GM06990 (cell line): ENCODE results near the gene FBXO24.

Source experiments
- DNase-seq: peaks from one replicate; pipeline ENCODE4 v3.0.0-alpha.2; 2011; ENCODE audit not compliant: insufficient read length; ENCODE audit errors: extremely low read depth
- H3K27me3 ChIP-seq: replicated peaks from 2 replicates; pipeline ENCODE4 v1.6.0; 2011; ENCODE audit warnings: low read length; ENCODE audit not compliant: control insufficient read depth, insufficient read depth
- H3K36me3 ChIP-seq: 2 replicates; pipeline ENCODE4 v1.5.1; 2011; ENCODE audit warnings: low read length; ENCODE audit not compliant: control insufficient read depth, insufficient read depth
- H3K4me3 ChIP-seq: replicated peaks from 2 replicates; pipeline ENCODE4 v1.5.1; 2011; ENCODE audit warnings: low read depth, mild to moderate bottlenecking, control low read depth, low read length
- TF ChIP-seq, protein P1 (sequence below): IDR thresholded peaks from 2 replicates; pipeline ENCODE4 v1.5.1; 2011; ENCODE audit warnings: low read length, control low read depth, mild to moderate bottlenecking, inconsistent platforms; ENCODE audit not compliant: insufficient read depth, poor library complexity, severe bottlenecking

The FBXO24 gene

DNA sequence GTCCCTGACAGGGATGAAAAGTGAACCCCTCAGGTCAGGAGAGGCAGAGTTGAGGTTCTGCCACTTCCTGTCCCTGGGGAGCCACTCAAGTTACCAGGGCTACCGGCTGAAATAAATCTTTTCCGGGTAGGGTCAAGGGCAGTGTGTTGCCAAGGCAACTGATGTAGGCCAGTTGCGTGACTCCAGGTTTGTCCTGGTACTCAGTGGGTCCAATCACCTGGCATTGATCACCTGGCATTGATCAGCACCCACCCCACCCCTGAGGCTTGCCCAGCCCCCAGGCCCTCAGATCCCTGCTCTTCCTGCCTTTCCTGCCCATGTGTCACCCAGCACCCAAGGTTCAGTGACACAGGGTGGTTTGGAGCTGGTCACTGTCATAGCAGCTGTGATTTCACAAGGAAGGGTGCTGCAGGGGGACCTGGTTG is 18.4 kb upstream of the FBXO24 start:
- H3K27me3 ChIP-seq, result no peaks in the 10 kb centered on the region
- H3K4me3 ChIP-seq, result no peak overlapping the region
- TF ChIP-seq, protein P1, sequence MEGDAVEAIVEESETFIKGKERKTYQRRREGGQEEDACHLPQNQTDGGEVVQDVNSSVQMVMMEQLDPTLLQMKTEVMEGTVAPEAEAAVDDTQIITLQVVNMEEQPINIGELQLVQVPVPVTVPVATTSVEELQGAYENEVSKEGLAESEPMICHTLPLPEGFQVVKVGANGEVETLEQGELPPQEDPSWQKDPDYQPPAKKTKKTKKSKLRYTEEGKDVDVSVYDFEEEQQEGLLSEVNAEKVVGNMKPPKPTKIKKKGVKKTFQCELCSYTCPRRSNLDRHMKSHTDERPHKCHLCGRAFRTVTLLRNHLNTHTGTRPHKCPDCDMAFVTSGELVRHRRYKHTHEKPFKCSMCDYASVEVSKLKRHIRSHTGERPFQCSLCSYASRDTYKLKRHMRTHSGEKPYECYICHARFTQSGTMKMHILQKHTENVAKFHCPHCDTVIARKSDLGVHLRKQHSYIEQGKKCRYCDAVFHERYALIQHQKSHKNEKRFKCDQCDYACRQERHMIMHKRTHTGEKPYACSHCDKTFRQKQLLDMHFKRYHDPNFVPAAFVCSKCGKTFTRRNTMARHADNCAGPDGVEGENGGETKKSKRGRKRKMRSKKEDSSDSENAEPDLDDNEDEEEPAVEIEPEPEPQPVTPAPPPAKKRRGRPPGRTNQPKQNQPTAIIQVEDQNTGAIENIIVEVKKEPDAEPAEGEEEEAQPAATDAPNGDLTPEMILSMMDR, result no peak
- peaks cover 21% of the 10 kb centered on the region for H3K36me3 ChIP-seq
- DNase-seq, result no peak

- H3K27me3 ChIP-seq, result no peaks in the 10 kb centered on the region
- H3K4me3 ChIP-seq, result no peak overlapping the region
- peaks cover 17% of the 10 kb centered on the region for H3K36me3 ChIP-seq
- no peak for DNase-seq
- TF ChIP-seq, protein P1, result no peak
Observed at GRCh38 chr7:100568176-100568895, 17.8 kb upstream of the FBXO24 start.

DNA sequence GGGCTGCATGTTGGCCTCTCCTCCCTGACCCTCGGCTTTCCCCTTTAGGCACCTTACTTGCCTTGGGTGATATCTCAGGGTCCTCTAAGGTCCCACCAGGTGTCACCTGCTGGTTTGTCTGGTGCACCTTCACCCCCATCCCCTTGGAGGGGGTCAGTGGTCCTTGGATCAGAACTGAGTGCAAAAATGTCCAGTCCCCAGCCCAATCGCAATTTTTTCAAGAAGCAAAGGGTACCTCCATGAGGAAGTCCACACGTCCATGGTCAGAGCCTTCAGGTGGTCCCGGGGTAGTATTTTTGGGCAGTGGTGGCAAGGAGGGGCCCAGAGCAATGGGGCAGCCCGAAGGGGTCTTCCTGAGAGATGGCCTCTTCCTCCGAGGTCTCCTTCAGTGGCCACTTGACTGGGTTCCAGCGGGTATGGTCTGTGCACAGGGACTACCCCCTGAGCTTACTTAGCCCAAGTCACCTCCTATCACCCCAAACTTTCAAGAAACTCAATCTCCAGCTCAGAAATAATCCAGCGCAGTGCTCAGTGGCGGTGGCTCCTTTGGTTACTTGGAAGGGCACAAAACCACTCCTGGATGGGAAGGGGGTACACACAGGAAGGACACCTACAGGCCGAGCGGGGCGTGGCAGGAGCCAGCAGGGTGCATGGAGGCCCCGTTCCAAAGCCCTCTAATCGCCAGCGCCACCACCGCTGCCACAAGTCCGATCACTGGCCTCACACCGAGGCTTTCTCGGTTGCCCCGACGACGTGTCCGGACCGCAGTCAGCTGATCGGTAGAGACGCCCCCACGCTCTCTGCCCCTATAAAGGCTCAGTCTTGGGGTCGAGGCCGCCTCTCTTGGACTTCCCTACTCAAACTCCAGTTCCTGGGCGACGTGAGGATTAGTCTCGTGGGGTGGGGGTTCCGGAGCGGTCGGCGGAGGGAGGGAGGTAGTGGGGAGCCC is 17.0 kb upstream of the FBXO24 start:
- H3K4me3 ChIP-seq, result no peak overlapping the region; the same call in 1 of the 2 replicates
- peaks cover 15% of the 10 kb centered on the region for H3K36me3 ChIP-seq
- peak; percentile 68 for DNase-seq
- TF ChIP-seq, protein P1, result peak; percentile 44
- H3K27me3 ChIP-seq, result no peaks in the 10 kb centered on the region

- TF ChIP-seq, protein P1, result no peak
- H3K4me3 ChIP-seq, result no peak overlapping the region
- no peak for DNase-seq
- peaks cover 17% of the 10 kb centered on the region for H3K36me3 ChIP-seq
- no peaks in the 10 kb centered on the region for H3K27me3 ChIP-seq
Observed at GRCh38 chr7:100570954-100571828, 14.9 kb upstream of the FBXO24 start.

GRCh38 chr7:100571829-100572116 is 14.4 kb upstream of the FBXO24 start:
- TF ChIP-seq, protein P1, result no peak
- Histone ChIP-seq H3K27me3 (no peaks in the 10 kb centered on the region), H3K36me3 (peaks cover 19% of the 10 kb centered on the region), H3K4me3 (no peak overlapping the region)
- DNase-seq, result no peak
